IPS-20b (cell line): ENCODE measurements around the gene ATIC.
"Not testable (repeated sequence)": the region's sequence is repeated elsewhere in the genome, so short reads cannot be mapped to it uniquely, and the experiment has no call there.

Source experiments
- H3K27ac ChIP-seq: one replicate; pipeline ENCODE4 v1.5.1; 2013; ENCODE audit warnings: low read length
- H3K27me3 ChIP-seq: 2 replicates; pipeline ENCODE4 v1.6.1; 2013; ENCODE audit warnings: mild to moderate bottlenecking, low read length, inconsistent platforms; ENCODE audit not compliant: insufficient read depth
- H3K36me3 ChIP-seq: 2 replicates; pipeline ENCODE4 v1.6.1; 2013; ENCODE audit warnings: low read depth, mild to moderate bottlenecking, inconsistent platforms, low read length, moderate library complexity; ENCODE audit not compliant: insufficient read depth
- H3K4me1 ChIP-seq: 2 replicates; pipeline ENCODE4 v1.6.1; 2013; ENCODE audit warnings: mild to moderate bottlenecking, control low read depth, inconsistent platforms, low read length, moderate library complexity; ENCODE audit not compliant: insufficient read depth
- H3K4me3 ChIP-seq: 2 replicates; pipeline ENCODE4 v1.5.1; 2013; ENCODE audit warnings: mild to moderate bottlenecking, low read length, inconsistent platforms
- H3K9ac ChIP-seq: 2 replicates; pipeline ENCODE4 v1.6.1; 2013; ENCODE audit warnings: low read depth, mild to moderate bottlenecking, inconsistent platforms, low read length, moderate library complexity
- H3K9me3 ChIP-seq: 2 replicates; pipeline ENCODE4 v1.6.1; 2013; ENCODE audit warnings: mild to moderate bottlenecking, low read depth, low read length, inconsistent platforms; ENCODE audit not compliant: insufficient read depth

ATIC gene

DNA sequence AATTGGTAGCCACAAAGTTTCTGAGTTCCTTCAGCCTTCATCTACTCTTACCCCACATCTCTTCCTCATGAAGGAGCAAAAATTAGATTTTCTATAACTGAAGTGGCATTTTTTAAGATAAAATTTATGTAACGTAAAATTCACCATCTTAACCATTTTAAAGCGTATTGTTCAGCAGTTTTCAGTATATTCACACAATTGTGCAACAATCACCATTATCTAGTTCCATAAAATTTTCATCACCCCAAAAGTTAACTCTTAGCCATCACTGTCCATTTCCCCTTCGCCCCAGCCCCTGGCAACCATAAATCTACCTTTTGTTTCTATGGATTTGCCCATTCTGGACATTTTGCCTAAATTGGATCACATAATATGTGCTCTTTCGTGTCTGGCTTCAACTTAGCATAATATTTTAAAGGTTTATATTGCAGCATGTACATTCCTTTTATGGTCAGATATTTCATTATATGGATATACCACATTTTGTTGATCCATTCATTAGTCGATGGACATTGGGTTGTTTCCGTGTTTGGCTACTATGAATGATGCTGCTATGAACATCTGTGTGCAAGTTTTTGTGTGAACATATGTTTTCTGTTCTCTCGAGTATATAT lies 44.6 kb downstream of the ATIC start:
- no peaks in the 10 kb centered on the region for H3K9me3 ChIP-seq
- H3K4me1 ChIP-seq, result no peaks in the 10 kb centered on the region
- peaks cover 36% of the 10 kb centered on the region for H3K36me3 ChIP-seq
- H3K27ac ChIP-seq, result no peak overlapping the region
- H3K4me3 ChIP-seq, result no peak overlapping the region
- no peak overlapping the region for H3K9ac ChIP-seq
- H3K27me3 ChIP-seq, result no peaks in the 10 kb centered on the region

DNA sequence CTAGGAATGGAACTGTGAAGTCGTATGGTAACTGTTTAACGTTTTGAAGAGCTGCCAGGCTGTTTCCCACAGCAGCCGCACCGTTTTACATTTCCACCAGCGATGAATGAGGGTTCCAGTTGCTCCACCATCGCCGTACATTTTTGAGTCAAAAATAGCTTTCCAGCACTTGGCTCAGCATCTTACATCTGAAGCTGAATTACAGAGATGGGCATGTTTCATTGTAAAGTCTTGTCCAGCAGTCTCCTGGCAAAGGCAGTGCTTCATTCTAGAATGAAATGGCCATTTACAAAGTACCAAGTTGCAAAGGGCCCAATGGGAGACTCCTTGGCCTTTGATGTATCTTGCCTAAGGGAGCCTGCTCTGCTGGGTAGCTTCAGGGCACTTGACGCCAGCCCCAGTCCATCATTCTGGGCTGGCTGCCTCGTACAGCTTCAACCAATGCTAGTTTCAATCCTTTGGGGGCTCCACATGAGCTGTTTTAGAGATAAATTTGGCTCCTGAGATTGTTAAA lies 45.1 kb downstream of the ATIC start:
- peaks cover 38% of the 10 kb centered on the region for H3K36me3 ChIP-seq
- no peak overlapping the region for H3K4me3 ChIP-seq
- H3K4me1 ChIP-seq, result no peaks in the 10 kb centered on the region
- no peaks in the 10 kb centered on the region for H3K27me3 ChIP-seq
- H3K9me3 ChIP-seq, result no peaks in the 10 kb centered on the region
- H3K9ac ChIP-seq, result no peak overlapping the region
- H3K27ac ChIP-seq, result no peak overlapping the region

DNA sequence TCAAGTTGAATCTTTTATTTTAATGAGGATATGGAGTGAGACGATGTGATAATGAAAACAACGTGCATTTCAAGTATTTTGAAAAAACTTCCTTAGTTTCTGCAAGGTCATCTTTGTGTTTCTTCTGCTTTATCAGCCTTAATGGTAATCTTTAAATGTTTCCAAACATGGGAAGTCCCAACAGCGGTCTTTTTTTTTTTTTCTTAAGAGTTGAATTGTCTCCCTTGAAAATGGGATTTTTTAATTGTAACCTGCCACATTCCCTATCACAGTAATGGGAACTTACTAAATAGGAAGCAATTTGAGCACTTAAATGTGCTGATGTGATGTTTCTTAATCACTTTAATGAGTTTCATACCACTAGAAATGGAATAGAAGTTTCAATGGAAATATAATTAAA lies 45.8 kb downstream of the ATIC start:
- H3K9me3 ChIP-seq, result no peaks in the 10 kb centered on the region
- no peaks in the 10 kb centered on the region for H3K4me1 ChIP-seq
- no peak overlapping the region for H3K4me3 ChIP-seq
- H3K27me3 ChIP-seq, result no peaks in the 10 kb centered on the region
- H3K27ac ChIP-seq, result no peak overlapping the region
- H3K36me3 ChIP-seq, result peaks cover 44% of the 10 kb centered on the region
- H3K9ac ChIP-seq, result no peak overlapping the region

DNA sequence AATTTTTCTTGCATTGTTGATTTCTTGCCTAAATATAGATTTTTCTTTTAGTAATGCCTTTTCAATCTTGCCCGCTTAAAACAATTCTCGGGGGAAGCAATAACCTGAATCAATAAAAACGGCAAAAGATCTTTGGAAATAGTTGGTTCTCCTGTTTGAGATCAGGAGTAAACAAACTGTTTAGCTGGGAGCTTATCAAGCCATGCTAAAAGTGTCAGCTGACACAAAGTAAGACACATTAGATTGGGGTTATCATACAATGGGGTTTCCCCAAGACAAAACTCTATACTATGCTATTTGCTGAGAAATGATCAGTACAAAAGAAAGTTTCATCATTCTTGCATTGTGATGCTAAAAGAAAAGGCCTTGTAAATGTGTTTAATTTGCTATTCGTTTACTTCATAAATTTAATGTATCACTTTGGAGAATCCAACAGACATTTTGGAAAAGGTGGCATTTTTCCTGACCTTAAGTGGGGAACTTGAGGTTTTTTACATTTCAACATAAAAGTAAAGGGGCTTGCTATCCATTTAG lies 46.5 kb downstream of the ATIC start:
- Histone ChIP-seq H3K4me3 (no peak overlapping the region), H3K36me3 (peaks cover 51% of the 10 kb centered on the region), H3K27me3 (no peaks in the 10 kb centered on the region), H3K27ac (no peak overlapping the region), H3K9ac (no peak overlapping the region), H3K9me3 (no peaks in the 10 kb centered on the region), H3K4me1 (no peaks in the 10 kb centered on the region)

DNA sequence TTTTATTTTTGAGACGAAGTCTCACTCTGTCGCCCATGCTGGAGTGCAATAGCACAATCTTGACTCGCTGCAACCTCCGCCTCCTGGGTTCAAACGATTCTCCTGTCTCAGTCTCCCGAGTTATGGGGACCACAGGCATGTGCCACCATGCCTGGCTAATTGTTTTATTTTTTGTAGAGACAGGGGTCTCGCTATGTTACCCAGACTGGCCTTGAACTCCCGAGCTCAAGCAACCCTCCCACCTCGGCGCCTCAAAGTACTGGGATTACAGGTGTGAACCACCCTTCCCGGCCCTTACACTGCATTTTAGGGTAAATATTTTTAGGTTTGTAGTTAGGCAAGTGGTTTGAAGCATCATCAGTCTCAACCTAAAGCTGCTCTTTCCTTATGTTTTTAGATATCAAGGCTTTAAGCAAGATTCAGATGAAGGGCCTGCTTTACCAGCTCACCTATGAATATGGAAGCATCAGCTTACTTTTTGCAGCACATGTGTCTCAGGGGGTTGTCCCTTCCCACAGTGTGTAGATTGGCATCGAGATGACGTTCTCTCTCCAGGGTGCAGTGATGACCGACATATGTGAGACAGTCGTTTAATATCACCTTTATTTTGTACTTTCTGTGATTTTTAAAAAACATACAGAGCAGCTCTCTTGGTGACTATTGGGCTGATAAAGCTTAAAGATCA lies 47.2 kb downstream of the ATIC start:
- H3K27ac ChIP-seq, result no peak overlapping the region
- H3K9ac ChIP-seq, result no peak overlapping the region
- no peaks in the 10 kb centered on the region for H3K27me3 ChIP-seq
- H3K4me1 ChIP-seq, result no peaks in the 10 kb centered on the region
- H3K36me3 ChIP-seq, result peaks cover 58% of the 10 kb centered on the region
- no peaks in the 10 kb centered on the region for H3K9me3 ChIP-seq
- H3K4me3 ChIP-seq, result no peak overlapping the region

DNA sequence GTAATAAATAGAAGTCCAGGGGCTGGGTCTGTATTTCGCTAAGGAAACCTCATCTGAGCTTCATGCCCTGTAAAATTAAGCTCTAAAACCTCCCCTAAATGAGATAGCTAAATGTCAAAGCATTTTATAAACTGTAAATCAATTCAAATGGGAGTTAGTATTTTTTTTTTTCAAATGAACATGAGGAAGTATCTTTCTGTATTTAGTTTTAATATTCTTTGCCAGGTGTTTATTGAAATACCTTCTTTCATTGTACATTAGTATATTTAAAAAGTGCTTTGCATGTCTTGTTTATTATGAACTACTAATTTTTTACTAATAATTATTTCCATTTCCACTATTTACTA lies 47.7 kb downstream of the ATIC start:
- H3K9ac ChIP-seq, result no peak overlapping the region
- H3K27ac ChIP-seq, result no peak overlapping the region
- H3K27me3 ChIP-seq, result no peaks in the 10 kb centered on the region
- no peaks in the 10 kb centered on the region for H3K9me3 ChIP-seq
- no peak overlapping the region for H3K4me3 ChIP-seq
- peaks cover 63% of the 10 kb centered on the region for H3K36me3 ChIP-seq
- no peaks in the 10 kb centered on the region for H3K4me1 ChIP-seq

DNA sequence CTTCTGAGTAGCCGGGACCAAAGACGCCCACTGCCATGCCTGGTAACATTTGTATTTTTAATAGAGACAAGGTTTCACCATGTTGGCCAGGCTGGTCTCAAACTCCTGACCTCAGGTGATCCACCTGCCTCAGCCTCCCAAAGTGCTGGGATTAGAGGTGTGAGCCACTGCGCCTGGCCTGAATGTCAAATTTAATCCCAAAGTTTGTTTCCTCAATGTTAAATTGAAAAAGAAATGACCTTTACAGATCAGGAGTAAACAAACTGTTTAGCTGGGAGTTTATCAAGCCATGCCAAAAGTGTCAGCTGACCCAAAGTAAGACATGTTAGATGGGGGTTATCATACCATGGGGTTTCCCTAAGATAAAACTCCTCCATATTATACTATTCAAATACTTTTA lies 48.2 kb downstream of the ATIC start:
- H3K9ac ChIP-seq, H3K4me1 ChIP-seq, H3K4me3 ChIP-seq, H3K27me3 ChIP-seq, H3K9me3 ChIP-seq, H3K27ac ChIP-seq: not testable (repeated sequence)
- peaks cover 68% of the 10 kb centered on the region for H3K36me3 ChIP-seq

DNA sequence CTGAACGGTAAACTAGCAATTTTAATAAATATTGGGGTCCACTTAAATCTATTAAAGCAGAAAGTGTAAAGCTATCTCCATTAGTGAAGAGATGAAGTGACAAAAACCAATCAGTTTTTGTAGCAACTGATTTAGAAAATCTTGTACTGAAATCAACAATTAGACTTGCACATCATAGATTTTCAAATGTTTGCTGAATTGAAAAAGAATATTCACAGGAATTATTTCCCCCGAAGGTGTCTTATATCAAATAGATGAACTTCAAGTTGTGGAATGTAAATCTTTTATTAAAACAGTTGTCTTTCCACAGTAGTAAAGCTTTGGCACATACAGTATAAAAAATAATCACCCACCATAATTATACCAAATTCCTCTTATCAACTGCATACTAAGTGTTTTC lies 48.7 kb downstream of the ATIC start:
- no peak overlapping the region for H3K4me3 ChIP-seq
- H3K27ac ChIP-seq, result no peak overlapping the region
- no peaks in the 10 kb centered on the region for H3K9me3 ChIP-seq
- H3K9ac ChIP-seq, result no peak overlapping the region
- no peaks in the 10 kb centered on the region for H3K27me3 ChIP-seq
- no peaks in the 10 kb centered on the region for H3K4me1 ChIP-seq
- peaks cover 72% of the 10 kb centered on the region for H3K36me3 ChIP-seq

DNA sequence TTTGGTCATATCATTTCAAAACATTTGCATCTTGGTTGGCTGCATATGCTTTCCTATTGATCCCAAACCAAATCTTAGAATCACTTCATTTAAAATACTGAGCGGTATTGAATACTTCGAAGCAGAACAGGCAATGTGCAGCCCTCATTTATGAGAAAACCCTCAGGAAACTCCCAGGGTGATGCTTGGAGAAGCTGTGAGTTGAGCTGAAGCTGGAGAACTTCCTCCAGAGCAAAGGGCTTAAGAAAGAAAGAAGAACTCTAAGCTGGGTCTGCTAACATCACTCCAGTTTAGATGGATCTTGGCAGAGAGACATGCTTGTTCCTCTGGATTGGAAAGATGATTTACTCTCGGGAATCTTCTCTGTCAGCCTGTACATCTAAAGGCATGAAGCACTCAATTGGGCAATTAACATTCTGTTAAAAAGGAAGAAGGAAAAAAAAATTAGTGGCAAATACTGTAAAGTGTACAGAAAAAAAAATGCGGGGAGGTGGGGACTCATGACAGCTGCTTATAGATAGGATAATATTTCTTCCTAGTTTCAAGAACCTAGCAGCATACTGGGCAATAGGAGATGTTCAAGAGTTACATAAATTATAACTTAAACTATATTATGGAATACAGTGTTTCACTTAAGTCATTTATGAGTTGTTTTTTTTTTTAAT lies 49.5 kb downstream of the ATIC start:
- H3K27me3 ChIP-seq, result no peaks in the 10 kb centered on the region
- no peak overlapping the region for H3K4me3 ChIP-seq
- H3K4me1 ChIP-seq, result no peaks in the 10 kb centered on the region
- H3K9ac ChIP-seq, result no peak overlapping the region
- peaks cover 76% of the 10 kb centered on the region for H3K36me3 ChIP-seq
- H3K27ac ChIP-seq, result no peak overlapping the region
- H3K9me3 ChIP-seq, result no peaks in the 10 kb centered on the region

DNA sequence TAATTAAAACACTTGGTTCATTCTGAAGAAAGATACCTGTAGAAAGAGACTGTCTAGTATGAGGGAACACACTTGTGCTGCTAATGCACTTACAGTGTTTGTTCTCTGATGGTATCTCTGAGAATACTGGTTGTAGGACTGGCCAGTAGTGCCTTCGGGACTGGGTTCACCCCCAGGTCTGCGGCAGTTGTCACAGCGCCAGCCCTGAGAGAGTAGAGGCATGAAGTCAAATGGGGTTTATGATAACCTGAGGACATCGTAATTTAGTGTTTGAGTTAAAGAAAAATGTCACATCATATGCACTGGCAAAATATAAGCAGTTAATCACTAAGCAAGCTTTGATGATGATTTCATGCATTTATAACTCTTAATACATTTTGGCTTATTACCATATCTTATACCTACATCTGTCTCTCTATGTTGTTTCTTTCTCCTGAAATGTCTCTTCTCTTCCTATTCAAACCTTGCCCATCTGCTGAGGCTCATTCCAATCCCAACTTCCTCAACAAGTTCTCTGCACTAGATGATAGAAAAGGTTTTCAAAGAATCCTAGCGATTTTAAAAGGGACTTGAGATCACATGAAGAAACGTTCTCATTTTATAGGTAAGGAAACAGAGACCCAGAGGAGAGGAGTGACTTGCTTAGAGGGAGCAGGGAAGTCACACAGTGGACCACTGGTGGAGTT lies 50.2 kb downstream of the ATIC start:
- no peaks in the 10 kb centered on the region for H3K4me1 ChIP-seq
- no peak overlapping the region for H3K4me3 ChIP-seq
- H3K9me3 ChIP-seq, result no peaks in the 10 kb centered on the region
- no peak overlapping the region for H3K27ac ChIP-seq
- H3K27me3 ChIP-seq, result no peaks in the 10 kb centered on the region
- H3K9ac ChIP-seq, result no peak overlapping the region
- peaks cover 79% of the 10 kb centered on the region for H3K36me3 ChIP-seq

DNA sequence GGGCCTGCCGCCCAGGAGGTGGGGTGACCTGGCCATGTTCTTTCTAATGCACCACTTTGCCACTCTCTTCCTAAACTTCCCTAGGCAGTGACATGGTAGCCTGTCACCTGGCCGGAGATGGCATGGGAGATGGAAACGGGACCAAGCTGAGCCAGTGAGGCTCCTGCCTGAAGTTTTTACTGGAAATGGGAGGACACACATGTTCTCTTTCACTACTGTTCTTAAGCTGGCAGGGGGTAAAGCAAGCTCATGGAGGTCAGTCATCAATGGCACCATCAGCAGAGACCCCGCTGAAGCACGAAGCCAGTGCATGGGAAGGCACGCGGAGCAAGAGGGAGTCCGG lies 50.7 kb downstream of the ATIC start:
- H3K4me1 ChIP-seq, result no peaks in the 10 kb centered on the region
- H3K36me3 ChIP-seq, result peaks cover 82% of the 10 kb centered on the region
- no peaks in the 10 kb centered on the region for H3K27me3 ChIP-seq
- no peak overlapping the region for H3K9ac ChIP-seq
- H3K27ac ChIP-seq, result no peak overlapping the region
- H3K4me3 ChIP-seq, result no peak overlapping the region
- H3K9me3 ChIP-seq, result no peaks in the 10 kb centered on the region
